Stromal cell of bone marrow (primary cell): Measurements from ENCODE around the gene CSRP1.
"Not testable (repeated sequence)": the region's sequence is repeated elsewhere in the genome, so short reads cannot be mapped to it uniquely, and the experiment has no call there.

Experiments
- DNase-seq: peaks from one replicate; pipeline ENCODE4 v3.0.0-alpha.2; 2012; ENCODE audit warnings: low read depth

Gene CSRP1

GRCh38 chr1:201506557-201507359 lies at the start of gene CSRP1:
TSS of gene CSRP1 (minus strand) at chr1:201507123. CDS start at chr1:201496303, 10,820 bp downstream.
- DNase-seq = peak; percentile 68

DNA sequence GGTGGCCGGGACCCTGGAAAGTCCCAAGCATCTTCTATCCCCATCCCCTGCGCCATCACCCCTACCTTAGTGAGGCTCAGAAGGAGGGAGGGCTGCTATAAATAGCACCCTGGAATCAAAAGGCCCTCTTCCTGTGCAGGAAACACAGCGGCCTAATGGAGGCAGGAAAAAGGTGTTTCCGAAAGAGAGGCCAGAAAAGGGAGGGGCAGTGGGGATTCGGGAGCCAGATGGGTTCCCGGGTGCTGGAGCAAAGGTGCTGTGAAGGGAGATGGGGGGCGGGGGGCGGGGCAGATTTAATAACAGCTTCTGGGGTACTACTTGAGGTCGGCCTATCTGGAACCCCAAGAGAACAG lies 48.6 kb upstream of the CSRP1 start:
- no peak for DNase-seq

DNA sequence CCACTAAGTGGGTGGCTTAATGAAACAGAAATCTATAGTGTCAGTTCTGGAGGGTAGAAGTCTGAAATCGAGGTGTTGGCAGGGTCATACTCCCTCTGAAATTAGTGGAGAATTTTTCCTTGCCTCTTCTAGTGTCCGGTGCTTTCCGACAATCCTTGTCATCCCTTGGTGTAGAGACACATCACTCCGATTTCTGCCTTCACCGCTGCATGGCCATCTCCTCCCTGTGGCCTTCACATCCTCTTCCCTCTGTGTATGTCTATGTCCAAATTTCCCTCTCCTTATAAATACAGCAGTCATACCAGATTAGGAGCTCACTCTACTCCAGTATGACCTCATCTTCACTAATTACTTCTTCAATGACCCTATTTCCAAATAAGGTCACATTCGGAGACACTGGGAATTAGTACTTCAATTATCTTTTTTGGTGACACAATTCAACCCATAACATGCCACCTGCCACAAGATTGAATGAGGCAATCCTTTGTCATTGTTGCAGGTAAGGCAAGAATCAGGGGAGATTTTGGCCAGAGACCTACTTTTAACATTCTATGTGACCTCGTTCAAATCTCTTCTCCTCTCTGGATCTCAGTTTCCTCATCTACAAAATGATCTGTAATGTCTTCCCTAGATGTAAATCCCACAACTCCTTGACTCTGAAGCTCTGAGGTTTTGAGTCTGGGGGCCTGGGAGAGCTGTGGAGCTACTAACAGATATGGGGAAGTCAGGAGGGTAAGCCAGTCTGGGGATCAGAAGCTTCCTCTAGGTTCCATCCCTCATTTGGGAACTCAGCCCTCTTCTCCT lies 48.1 kb upstream of the CSRP1 start:
- DNase-seq = no peak

- DNase-seq = no peak
Measured at GRCh38 chr1:201554190-201554600, 47.3 kb upstream of the CSRP1 start.

GRCh38 chr1:201553496-201554189 lies 46.7 kb upstream of the CSRP1 start:
- no peak for DNase-seq

DNA sequence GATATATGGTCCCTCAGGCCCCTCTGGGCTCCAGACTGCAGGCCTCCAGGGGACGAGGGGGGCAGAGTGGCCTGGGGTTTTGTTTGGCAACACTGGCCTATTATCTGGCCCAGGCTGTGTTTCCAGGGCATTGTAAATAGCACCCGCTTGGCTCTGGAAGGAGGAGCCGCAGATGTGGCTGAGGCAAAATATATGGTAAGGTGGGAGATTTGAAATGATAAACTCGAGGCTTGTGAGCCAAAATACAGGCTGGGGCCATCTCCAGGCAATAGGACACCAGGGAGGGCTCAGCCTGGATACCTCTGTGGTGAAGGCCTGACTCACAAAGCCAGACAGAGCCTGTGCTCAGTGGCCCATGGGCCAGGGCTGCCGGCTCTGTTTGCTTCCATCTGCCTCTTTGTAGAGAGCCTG lies 46.0 kb upstream of the CSRP1 start:
- DNase-seq = no peak

- peak; percentile 83 for DNase-seq
Measured at GRCh38 chr1:201551877-201552731, 45.2 kb upstream of the CSRP1 start.

DNA sequence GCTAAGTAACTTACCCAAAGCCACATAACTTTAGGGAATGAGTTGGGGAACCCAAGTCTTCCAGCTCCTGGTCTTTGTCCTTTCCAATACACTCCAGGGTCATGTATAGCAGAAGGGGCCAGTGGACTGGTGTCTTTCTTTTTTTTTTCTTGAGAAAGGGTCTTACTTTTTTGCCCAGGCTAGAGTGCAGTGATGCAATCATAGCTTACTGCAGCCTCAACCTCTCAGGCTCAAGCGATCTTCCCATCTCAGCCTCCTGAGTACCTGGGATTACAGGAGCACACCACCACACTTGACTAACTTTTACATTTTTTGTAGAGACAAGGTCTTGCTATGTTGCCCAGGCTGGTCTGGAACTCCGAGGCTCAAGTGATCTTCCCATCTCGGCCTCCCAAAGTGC lies 44.2 kb upstream of the CSRP1 start:
- no peak for DNase-seq

DNA sequence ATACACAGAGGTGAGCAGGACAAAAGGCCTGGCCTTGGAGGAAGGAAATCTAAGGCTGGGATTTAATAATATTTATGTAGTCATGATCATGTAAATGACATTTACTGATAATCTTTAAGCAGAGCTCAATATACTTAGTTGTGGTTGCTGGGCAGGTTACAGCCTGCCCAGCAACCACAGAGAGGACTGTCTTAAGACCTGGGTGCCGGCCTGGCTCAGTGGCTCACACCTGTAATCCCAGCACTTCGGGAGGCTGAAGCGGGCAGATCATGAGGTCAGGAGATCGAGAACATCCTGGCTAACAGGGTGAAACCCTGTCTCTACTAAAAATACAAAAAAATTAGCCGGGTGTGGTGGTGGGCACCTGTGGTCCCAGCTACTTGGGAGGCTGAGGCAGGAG lies 42.6 kb upstream of the CSRP1 start:
- DNase-seq = not testable (repeated sequence)

GRCh38 chr1:201545851-201546492 lies 39.0 kb upstream of the CSRP1 start:
- no peak for DNase-seq

GRCh38 chr1:201544710-201545109 lies 37.8 kb upstream of the CSRP1 start:
- DNase-seq = no peak

DNA sequence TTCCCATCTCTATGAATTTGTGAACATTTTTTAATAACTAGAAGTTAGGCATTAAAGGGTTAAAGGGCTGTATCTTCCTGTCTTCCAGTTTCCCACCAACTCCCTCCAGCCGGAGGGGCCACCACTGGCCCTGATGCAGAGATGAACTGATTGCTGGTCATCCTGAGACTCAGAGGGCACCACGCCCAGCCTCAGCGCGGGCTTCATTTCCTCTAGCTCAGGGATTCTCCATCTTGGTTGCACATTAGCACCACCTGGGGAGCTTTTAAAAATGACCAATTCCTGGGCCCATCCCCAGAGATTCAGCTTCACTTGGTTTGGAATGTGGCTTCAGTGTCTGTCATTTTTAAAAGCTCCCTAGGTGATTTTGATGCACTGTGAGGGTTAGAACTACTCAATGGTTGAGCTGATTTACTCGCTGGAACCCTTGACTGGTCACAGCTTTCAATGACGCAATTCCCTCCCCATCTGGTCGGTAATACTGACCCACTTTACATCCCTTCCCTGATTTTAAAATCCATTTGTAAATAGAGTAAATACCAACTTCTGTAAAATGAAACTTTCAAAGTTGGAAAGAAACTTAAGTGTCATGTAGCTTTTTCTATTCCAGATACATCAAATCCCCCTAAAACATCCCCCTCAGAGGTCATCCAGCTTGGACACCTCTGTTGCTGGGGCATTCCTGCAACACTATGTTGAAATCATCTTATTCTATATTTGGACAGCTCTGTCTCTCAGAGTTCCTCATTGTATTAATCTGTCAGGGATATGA lies 37.1 kb upstream of the CSRP1 start:
- no peak for DNase-seq

- no peak for DNase-seq
Measured at GRCh38 chr1:201542309-201543035, 35.5 kb upstream of the CSRP1 start.

- DNase-seq = no peak
Measured at GRCh38 chr1:201540846-201541735, 34.2 kb upstream of the CSRP1 start.

DNA sequence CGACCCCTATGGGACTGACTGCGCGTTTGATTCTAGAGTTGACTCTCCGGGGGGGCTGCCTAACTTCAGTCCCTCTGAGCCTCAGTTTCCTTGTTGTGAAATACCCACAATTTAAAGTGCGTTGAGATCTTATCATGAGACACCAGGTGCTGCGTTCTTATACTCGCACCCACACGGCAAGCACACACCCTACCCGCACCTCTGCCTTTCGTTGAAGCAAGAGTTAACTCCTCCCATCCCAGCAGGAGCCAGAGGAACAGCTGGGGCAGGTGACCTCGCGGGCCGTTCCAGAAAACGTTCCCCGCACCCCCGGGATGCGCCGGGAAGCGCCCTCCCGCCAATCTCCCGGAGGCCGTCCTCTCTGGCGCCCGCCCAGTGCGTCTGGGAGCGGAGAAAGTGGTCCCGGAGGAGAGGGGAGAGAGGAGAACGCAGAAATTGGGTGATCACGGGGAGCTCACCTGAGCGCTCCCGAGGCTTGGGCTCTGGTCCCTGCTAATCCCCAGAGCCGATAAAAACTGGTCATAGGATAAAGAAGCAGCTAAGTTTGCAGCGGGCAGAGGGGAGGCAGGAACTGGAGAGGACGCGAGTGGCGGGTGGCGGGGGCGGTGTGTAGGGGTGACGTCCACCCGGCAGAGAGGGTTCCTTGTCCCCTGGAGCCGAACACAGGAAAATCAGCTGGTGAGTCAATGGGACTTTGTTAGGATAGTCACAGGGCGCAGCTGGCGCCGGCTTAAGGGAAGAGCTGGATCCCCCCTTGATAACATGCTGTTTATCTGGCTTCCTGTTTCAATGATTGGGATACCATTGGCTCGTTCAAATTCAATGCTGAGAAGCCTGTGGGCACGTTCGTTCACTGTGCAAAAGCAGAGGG lies 32.9 kb upstream of the CSRP1 start:
- no peak for DNase-seq

DNA sequence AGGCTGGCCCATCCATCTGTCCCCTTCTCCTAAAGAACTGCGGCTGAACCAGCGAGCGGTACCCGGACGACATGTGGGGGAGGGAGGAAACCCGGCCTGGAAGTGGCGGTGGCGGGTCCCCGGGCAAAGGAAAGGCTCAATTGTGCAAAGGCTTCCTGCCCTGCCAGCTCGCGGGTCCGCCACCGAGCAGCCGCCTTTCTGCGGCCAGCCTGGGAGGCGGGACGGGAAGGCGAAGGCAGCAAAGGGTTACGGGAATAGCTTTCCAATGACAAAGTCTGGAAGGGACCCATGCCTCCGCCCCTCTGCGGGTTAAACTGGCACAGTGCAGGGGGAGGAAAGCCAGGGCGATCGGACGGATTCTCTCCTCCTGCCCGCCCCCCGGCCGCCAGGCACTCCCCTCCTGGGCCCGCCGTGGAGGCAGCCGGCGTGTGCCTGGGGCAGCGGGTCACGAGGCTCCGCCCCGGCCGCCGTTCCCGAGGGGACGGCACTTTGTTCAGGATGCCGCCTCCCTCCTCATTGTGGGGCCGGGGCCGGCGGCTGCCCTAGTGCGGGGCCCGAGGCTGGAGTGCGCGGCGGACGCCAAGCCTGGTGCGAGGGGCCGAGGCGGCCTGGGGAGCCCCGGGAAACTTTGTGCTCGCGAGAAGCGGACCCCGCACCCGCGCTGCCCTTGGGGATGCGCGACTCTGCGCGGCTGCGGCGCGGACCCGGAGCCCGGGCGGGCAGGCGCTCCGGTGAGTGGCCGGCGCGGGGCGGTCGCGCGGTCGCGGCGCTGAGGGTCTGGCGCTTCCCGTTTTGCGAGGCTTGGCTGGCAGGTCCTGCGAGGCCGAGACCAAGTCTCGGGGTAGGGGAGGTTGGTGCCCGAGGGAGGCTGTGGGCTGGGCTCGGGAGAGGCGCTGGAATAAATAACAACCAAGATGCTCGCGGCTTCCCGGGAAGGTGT lies 32.0 kb upstream of the CSRP1 start, which contains the start of gene NAV1:
TSS of gene NAV1 (plus strand) at position 516 of the 940 bp plus-strand sequence. CDS start 83,758 bp downstream, outside the sequence.
- DNase-seq = peak; percentile 85
